PC-9 (cell line): ENCODE results near the gene LYZL2.

Source experiments
- CTCF ChIP-seq: fragments of 200-600 bp; sonication (generic); conservative IDR thresholded peaks from 2 replicates; pipeline ENCODE4 v1.6.1; 2017; ENCODE audit warnings: mixed run types, antibody characterized with exemption, mild to moderate bottlenecking, moderate library complexity
- EZH2 ChIP-seq: fragments of 200-600 bp; sonication (generic); IDR thresholded peaks from 2 replicates; pipeline ENCODE4 v1.8.0; 2017; ENCODE audit warnings: antibody characterized with exemption, low read depth

GRCh38 chr10:30583778-30584415 lies 45.7 kb downstream of the LYZL2 start:
- TF ChIP-seq EZH2 (no peak), CTCF (no peak)
